GM12892 (cell line): ENCODE measurements around the gene MAP4K4.

Experiments
- POLR2A ChIP-seq: IDR thresholded peaks from 2 replicates; pipeline ENCODE4 v1.6.1; 2011; ENCODE audit warnings: low read depth, low read length, control low read depth
- TAF1 ChIP-seq: IDR thresholded peaks from 2 replicates; pipeline ENCODE4 v1.6.1; 2011; ENCODE audit warnings: low read depth, mild to moderate bottlenecking, control low read depth, low read length, borderline replicate concordance

GRCh38 chr2:101873543-101873942, 176.0 kb downstream of the MAP4K4 start:
- TF ChIP-seq TAF1 (no peak), POLR2A (no peak)
